ENCODE results near the gene SRSF9. TPM values are rescaled to one million over a fixed set of nuclear protein-coding genes. Genes with fewer than 3 reads are reported as not detected.
"Not testable (repeated sequence)": the region's sequence is repeated elsewhere in the genome, so short reads cannot be mapped to it uniquely, and the experiment has no call there.

Gene SRSF9
- total RNA-seq, 2 donors from 2014 or later = 122 to 124 TPM

- ATAC-seq = no peak
Observed at GRCh38 chr12:120490833-120491512, 21.4 kb upstream of the SRSF9 start.

GRCh38 chr12:120490325-120490724 lies 20.8 kb upstream of the SRSF9 start:
- Mint-ChIP-seq H3K27me3 (no peaks in the 10 kb centered on the region), H3K4me3 (no peak overlapping the region), H3K27ac (no peak overlapping the region), H3K36me3 (ENCODE audit: low read depth) (no peaks in the 10 kb centered on the region), H3K4me1 (peaks cover 14% of the 10 kb centered on the region)
- ATAC-seq (no peak), DNase-seq (no peak)
- H3K9me3 ChIP-seq (ENCODE audit: control insufficient read depth, low read length, poor library complexity, severe bottlenecking) = no peaks in the 10 kb centered on the region

More at GRCh38 chr12:120490833-120491512, 21.4 kb upstream of the SRSF9 start:
- Mint-ChIP-seq H3K4me3 (no peak overlapping the region), H3K4me1 (peaks cover 17% of the 10 kb centered on the region), H3K36me3 (ENCODE audit: low read depth) (no peaks in the 10 kb centered on the region), H3K27ac (no peak overlapping the region), H3K27me3 (no peaks in the 10 kb centered on the region)
- DNase-seq = no peak
- no peaks in the 10 kb centered on the region for H3K9me3 ChIP-seq (ENCODE audit: control insufficient read depth, low read length, poor library complexity, severe bottlenecking)

DNA sequence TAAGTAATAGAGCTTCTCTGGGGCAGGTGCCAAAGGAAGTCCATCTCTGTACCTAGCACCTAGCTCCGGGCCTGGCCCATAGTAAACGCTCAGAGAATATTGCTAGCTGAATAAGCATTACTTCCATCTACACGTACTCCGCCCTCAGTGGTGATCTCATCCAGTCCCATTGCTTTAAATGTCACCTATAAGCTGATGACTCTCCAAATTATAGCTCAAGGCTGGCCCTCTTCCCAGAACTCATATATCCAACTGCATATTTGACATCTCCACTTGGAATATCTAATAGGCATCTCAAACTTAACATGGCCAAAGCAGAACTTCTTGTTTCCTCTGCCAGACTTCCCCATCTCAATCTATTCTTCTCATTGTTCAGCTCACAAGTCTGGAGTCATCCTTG lies 19.5 kb upstream of the SRSF9 start:
- Mint-ChIP-seq H3K4me1 (peaks cover 9% of the 10 kb centered on the region), H3K27me3 (no peaks in the 10 kb centered on the region), H3K36me3 (ENCODE audit: low read depth) (no peaks in the 10 kb centered on the region), H3K27ac (no peak overlapping the region), H3K4me3 (peak overlapping the region; percentile 43)
- H3K9me3 ChIP-seq (ENCODE audit: control insufficient read depth, low read length, poor library complexity, severe bottlenecking) = no peaks in the 10 kb centered on the region
- ATAC-seq = no peak
- DNase-seq = no peak

GRCh38 chr12:120488057-120488640 lies 18.6 kb upstream of the SRSF9 start:
- peak overlapping the region; percentile 41 for H3K27ac Mint-ChIP-seq
- no peaks in the 10 kb centered on the region for H3K36me3 Mint-ChIP-seq (ENCODE audit: low read depth)
- H3K4me1 Mint-ChIP-seq = peaks cover 18% of the 10 kb centered on the region
- no peak for ATAC-seq
- no peaks in the 10 kb centered on the region for H3K9me3 ChIP-seq (ENCODE audit: control insufficient read depth, low read length, poor library complexity, severe bottlenecking)
- no peaks in the 10 kb centered on the region for H3K27me3 Mint-ChIP-seq
- no peak overlapping the region for H3K4me3 Mint-ChIP-seq
- no peak for DNase-seq

DNA sequence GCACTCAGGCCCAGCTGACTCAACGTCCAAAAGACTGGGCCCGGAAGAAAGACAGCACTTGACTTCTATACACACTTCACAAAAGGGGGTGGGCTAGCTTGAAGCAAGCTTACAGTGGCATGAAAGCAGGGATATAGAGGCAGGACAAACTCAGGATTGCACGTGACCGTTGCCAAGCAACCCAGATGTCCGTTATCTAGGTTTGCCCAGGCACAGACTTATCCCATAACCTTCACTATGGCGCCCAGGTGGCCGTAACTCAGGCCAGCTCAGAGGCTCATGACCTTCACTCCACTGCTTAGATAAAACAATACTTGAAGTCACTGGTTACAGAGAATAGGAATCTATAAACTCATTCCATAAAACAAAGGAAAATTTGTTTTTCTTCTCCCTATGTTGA lies 18.0 kb upstream of the SRSF9 start:
- ATAC-seq; H3K4me3 Mint-ChIP-seq; H3K9me3 ChIP-seq (ENCODE audit: control insufficient read depth, low read length, poor library complexity, severe bottlenecking); H3K36me3 Mint-ChIP-seq (ENCODE audit: low read depth); DNase-seq; H3K27me3 Mint-ChIP-seq; H3K27ac Mint-ChIP-seq: not testable (repeated sequence)
- peaks cover 18% of the 10 kb centered on the region for H3K4me1 Mint-ChIP-seq

- Mint-ChIP-seq H3K36me3 (ENCODE audit: low read depth) (no peaks in the 10 kb centered on the region), H3K4me1 (peaks cover 17% of the 10 kb centered on the region), H3K27ac (no peak overlapping the region), H3K27me3 (no peaks in the 10 kb centered on the region), H3K4me3 (no peak overlapping the region)
- DNase-seq (no peak), ATAC-seq (no peak)
- H3K9me3 ChIP-seq (ENCODE audit: control insufficient read depth, low read length, poor library complexity, severe bottlenecking) = no peaks in the 10 kb centered on the region
Observed at GRCh38 chr12:120485961-120486881, 16.7 kb upstream of the SRSF9 start.

GRCh38 chr12:120483621-120484020 lies 14.1 kb upstream of the SRSF9 start:
- H3K4me1 Mint-ChIP-seq = peaks cover 17% of the 10 kb centered on the region
- H3K36me3 Mint-ChIP-seq (ENCODE audit: low read depth) = no peaks in the 10 kb centered on the region
- H3K9me3 ChIP-seq (ENCODE audit: control insufficient read depth, low read length, poor library complexity, severe bottlenecking) = no peaks in the 10 kb centered on the region
- DNase-seq = no peak
- no peak overlapping the region for H3K27ac Mint-ChIP-seq
- ATAC-seq = no peak
- no peak overlapping the region for H3K4me3 Mint-ChIP-seq
- H3K27me3 Mint-ChIP-seq = no peaks in the 10 kb centered on the region

DNA sequence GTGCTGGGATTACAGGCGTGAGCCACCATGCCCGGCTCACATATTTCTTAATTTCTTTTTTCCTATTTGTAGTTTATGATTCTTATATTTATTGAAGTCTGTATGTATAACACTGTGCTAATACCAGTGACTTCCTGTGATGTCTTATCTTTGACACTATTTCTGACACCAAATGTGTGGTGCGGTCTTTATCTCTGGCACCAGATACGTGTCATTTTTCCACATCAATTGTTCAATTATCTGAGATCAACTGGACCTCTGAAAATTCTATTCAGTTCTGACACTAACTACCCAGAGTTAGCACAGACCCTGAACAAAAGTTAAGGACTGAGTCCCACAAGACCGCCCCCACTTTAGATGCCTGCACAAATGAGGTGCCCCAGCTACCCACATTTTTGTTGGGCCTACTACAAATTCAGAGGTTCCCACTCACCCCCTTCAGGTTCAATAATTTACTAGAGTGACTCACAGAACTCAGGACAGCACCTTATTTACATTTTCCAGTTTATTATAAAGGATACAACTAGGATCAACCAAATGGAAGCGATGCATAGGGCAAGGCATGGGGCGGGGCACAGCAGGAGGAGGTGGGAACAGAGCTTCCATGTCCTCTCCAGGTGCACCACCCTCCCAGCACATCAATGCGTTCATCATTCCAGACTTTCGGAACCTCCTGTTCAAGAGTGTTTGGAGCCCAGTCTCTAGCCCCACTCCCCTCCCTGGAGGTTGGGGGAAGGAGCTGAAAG lies 11.6 kb upstream of the SRSF9 start:
- no peak for ATAC-seq
- H3K36me3 Mint-ChIP-seq (ENCODE audit: low read depth) = no peaks in the 10 kb centered on the region
- H3K27me3 Mint-ChIP-seq = no peaks in the 10 kb centered on the region
- H3K9me3 ChIP-seq (ENCODE audit: control insufficient read depth, low read length, poor library complexity, severe bottlenecking) = no peaks in the 10 kb centered on the region
- no peak overlapping the region for H3K27ac Mint-ChIP-seq
- peaks cover 14% of the 10 kb centered on the region for H3K4me1 Mint-ChIP-seq
- no peak overlapping the region for H3K4me3 Mint-ChIP-seq
- DNase-seq = no peak

GRCh38 chr12:120480211-120480610 lies 10.7 kb upstream of the SRSF9 start:
- Mint-ChIP-seq H3K4me3 (no peak overlapping the region), H3K27ac (no peak overlapping the region), H3K36me3 (ENCODE audit: low read depth) (no peaks in the 10 kb centered on the region), H3K4me1 (peaks cover 14% of the 10 kb centered on the region), H3K27me3 (no peaks in the 10 kb centered on the region)
- ATAC-seq = no peak
- no peaks in the 10 kb centered on the region for H3K9me3 ChIP-seq (ENCODE audit: control insufficient read depth, low read length, poor library complexity, severe bottlenecking)
- no peak for DNase-seq

DNA sequence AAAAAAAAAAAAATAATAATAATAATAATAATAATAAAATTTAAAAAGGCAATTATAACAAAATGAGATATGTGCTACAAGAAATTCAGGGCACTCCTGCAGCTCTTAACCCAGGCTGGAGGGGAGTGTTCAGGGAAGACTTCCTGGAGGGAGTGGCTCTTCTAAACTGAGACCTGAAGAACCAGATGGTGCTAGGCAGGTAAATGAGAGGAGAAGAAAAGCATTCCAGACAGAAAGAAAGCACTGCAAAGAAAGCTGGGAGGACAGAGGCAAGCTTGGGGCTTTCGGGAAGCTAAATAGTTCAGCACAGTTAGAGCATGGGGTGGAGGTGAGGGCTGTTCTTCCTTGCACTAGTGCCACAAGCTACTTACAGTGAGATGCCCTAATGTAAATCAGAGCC lies 9.9 kb upstream of the SRSF9 start:
- H3K4me1 Mint-ChIP-seq = peaks cover 17% of the 10 kb centered on the region
- no peak for ATAC-seq
- H3K27ac Mint-ChIP-seq = no peak overlapping the region
- peaks cover 2% of the 10 kb centered on the region for H3K36me3 Mint-ChIP-seq (ENCODE audit: low read depth)
- H3K27me3 Mint-ChIP-seq = no peaks in the 10 kb centered on the region
- no peak for DNase-seq
- no peaks in the 10 kb centered on the region for H3K9me3 ChIP-seq (ENCODE audit: control insufficient read depth, low read length, poor library complexity, severe bottlenecking)
- H3K4me3 Mint-ChIP-seq = no peak overlapping the region

DNA sequence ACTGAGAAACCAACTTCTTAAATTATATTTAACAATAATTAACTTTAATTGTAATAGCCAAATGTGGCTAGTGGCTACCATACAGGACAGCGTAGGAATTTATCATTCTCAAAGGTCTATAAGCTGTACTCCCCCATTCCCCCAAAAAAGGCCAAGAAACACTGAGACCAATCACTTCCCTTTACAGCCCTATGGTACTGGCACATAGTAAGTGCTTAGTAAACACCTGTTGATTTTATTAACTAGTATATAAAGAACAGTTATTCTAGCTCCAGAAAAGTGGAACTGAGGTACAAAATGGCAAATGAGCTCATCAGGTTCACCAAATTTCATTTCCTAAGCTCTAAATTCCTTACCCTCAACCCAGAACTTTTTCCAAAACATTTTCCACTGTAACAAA lies 6.1 kb upstream of the SRSF9 start:
- H3K36me3 Mint-ChIP-seq (ENCODE audit: low read depth) = peaks cover 2% of the 10 kb centered on the region
- peaks cover 9% of the 10 kb centered on the region for H3K4me1 Mint-ChIP-seq
- H3K27ac Mint-ChIP-seq = no peak overlapping the region
- H3K4me3 Mint-ChIP-seq = no peak overlapping the region
- H3K27me3 Mint-ChIP-seq = no peaks in the 10 kb centered on the region
- ATAC-seq (no peak), DNase-seq (no peak)
- H3K9me3 ChIP-seq (ENCODE audit: control insufficient read depth, low read length, poor library complexity, severe bottlenecking) = no peaks in the 10 kb centered on the region

- Mint-ChIP-seq H3K27ac (peak overlapping the region; percentile 21), H3K36me3 (ENCODE audit: low read depth) (peaks cover 2% of the 10 kb centered on the region), H3K4me3 (no peak overlapping the region), H3K27me3 (no peaks in the 10 kb centered on the region), H3K4me1 (peaks cover 10% of the 10 kb centered on the region)
- no peaks in the 10 kb centered on the region for H3K9me3 ChIP-seq (ENCODE audit: control insufficient read depth, low read length, poor library complexity, severe bottlenecking)
- ATAC-seq = no peak
- DNase-seq = no peak
Observed at GRCh38 chr12:120474616-120474960, 5.0 kb upstream of the SRSF9 start.
